ENCODE measurements around the gene TEX101. TPM values are rescaled to one million over a fixed set of nuclear protein-coding genes. Genes with fewer than 3 reads are reported as not detected.
"Not testable (repeated sequence)": the region's sequence is repeated elsewhere in the genome, so short reads cannot be mapped to it uniquely, and the experiment has no call there.

The TEX101 gene
- total RNA-seq, 1 donor from 2014 or later, result not detected

DNA sequence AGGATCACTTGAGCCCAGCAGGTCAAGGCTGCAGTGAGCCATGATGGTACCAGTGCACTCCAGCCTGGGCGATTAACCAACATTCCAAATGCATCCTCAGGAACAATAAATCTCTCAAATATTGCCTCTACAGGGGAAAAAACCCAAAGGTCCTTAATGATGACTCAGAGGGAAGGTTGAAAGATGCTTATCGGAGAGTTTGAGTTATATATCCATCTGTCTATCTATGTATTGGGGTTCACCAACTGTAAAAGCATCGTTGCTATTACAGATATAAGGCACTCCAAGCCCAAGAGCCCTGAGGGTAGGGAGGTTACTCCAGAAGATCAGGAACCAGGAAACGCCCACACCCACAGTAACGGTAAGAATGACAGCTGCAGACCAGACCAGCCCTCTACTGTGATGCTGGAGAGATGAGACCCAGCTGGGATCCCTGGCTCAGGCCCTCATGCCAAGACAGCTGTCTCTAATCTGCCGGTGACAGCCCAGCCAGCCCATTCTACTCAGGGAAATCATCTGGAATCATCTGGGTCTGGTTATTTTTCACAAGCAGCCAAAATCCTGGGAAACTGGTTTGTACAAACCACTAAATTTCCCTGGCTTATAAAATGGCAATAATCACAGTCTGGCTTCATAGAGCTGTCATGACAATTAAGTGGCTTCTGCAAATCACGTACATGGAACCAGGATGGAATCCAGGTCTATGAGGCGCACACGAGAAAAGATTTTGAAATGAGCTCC lies 23.8 kb downstream of the TEX101 start:
- H3K27ac Mint-ChIP-seq (ENCODE audit: unreplicated experiment), result no peak overlapping the region
- TF ChIP-seq, protein P1, sequence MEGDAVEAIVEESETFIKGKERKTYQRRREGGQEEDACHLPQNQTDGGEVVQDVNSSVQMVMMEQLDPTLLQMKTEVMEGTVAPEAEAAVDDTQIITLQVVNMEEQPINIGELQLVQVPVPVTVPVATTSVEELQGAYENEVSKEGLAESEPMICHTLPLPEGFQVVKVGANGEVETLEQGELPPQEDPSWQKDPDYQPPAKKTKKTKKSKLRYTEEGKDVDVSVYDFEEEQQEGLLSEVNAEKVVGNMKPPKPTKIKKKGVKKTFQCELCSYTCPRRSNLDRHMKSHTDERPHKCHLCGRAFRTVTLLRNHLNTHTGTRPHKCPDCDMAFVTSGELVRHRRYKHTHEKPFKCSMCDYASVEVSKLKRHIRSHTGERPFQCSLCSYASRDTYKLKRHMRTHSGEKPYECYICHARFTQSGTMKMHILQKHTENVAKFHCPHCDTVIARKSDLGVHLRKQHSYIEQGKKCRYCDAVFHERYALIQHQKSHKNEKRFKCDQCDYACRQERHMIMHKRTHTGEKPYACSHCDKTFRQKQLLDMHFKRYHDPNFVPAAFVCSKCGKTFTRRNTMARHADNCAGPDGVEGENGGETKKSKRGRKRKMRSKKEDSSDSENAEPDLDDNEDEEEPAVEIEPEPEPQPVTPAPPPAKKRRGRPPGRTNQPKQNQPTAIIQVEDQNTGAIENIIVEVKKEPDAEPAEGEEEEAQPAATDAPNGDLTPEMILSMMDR (IDR thresholded peaks at IDR 0.05; ENCODE audit: partially characterized antibody, unreplicated experiment), result no peak
- H3K4me1 Mint-ChIP-seq (ENCODE audit: low read depth, unreplicated experiment), result peaks cover 2% of the 10 kb centered on the region
- peaks cover 3% of the 10 kb centered on the region for H3K9me3 Mint-ChIP-seq (ENCODE audit: unreplicated experiment)
- no peak overlapping the region for H3K4me3 Mint-ChIP-seq (ENCODE audit: unreplicated experiment)
- H3K36me3 Mint-ChIP-seq (ENCODE audit: unreplicated experiment), result peaks cover 3% of the 10 kb centered on the region
- DNase-seq, result peak; percentile 38
- H3K27me3 Mint-ChIP-seq (ENCODE audit: unreplicated experiment), result peaks cover 3% of the 10 kb centered on the region

DNA sequence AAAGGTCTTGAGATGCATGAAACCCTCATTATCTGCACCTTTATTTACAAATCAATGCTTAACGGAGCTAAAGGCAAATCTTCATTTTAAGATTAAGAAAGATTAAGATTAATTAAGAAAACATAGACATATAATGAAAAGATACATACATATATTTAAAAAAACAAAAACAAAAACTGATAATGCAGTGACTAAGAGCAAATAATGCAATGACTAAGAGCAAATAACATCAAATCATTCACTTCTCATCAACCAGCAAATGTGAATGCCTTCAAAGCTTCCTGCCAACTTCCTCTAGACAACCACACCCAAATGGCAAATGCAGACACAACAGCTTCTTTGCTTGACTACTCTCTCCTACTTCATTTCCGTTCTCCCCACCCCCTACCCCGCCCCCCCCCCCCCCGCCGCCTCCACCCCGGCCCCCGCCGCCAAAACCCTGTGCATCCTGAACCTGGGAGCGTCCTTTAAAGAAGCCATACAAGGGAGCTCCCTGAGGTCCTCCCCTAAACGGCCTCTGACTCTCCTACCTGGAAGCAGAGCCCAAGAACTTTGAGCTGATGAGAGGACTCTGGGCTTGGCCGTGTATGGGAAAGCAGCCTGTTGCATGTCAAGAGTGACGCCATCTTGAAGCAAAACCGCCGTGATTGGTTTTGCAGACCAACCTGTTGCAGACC lies 24.5 kb downstream of the TEX101 start:
- no peak for DNase-seq
- H3K36me3 Mint-ChIP-seq (ENCODE audit: unreplicated experiment), result peaks cover 3% of the 10 kb centered on the region

DNA sequence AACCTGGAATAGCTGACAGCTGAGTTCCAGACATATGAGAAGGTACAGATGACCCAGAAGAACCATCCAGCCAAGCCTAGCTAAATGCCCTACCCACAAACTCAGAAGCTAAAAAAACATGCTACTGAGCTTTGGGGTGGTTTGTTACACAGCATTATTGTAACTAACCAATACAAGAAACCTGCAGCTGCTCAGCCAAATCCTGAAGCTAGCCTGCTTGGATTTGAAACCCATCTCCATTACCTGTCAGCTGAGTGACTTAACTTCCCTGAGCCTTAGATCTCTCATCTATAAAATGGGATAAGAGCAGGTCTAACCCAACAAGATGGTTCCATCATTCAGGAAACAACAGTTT lies 25.0 kb downstream of the TEX101 start:
- Mint-ChIP-seq H3K4me3 (ENCODE audit: unreplicated experiment) (no peak overlapping the region), H3K27me3 (ENCODE audit: unreplicated experiment) (peaks cover 5% of the 10 kb centered on the region), H3K36me3 (ENCODE audit: unreplicated experiment) (peaks cover 3% of the 10 kb centered on the region), H3K9me3 (ENCODE audit: unreplicated experiment) (peaks cover 3% of the 10 kb centered on the region), H3K27ac (ENCODE audit: unreplicated experiment) (no peak overlapping the region), H3K4me1 (ENCODE audit: low read depth, unreplicated experiment) (peaks cover 2% of the 10 kb centered on the region)
- TF ChIP-seq, protein P1 (IDR thresholded peaks at IDR 0.05; ENCODE audit: partially characterized antibody, unreplicated experiment), result no peak
- DNase-seq, result no peak

More for the DNA sequence above, 24.5 kb downstream of the TEX101 start:
- Mint-ChIP-seq H3K4me3 (ENCODE audit: unreplicated experiment) (no peak overlapping the region), H3K4me1 (ENCODE audit: low read depth, unreplicated experiment) (peaks cover 2% of the 10 kb centered on the region), H3K27me3 (ENCODE audit: unreplicated experiment) (peaks cover 3% of the 10 kb centered on the region), H3K9me3 (ENCODE audit: unreplicated experiment) (peaks cover 3% of the 10 kb centered on the region), H3K27ac (ENCODE audit: unreplicated experiment) (no peak overlapping the region)
- TF ChIP-seq, protein P1 (IDR thresholded peaks at IDR 0.05; ENCODE audit: partially characterized antibody, unreplicated experiment), result no peak

GRCh38 chr19:43441716-43442115 lies 27.0 kb downstream of the TEX101 start:
- no peak for DNase-seq
- H3K9me3 Mint-ChIP-seq (ENCODE audit: unreplicated experiment), result peaks cover 2% of the 10 kb centered on the region
- no peaks in the 10 kb centered on the region for H3K36me3 Mint-ChIP-seq (ENCODE audit: unreplicated experiment)
- H3K4me1 Mint-ChIP-seq (ENCODE audit: low read depth, unreplicated experiment), result peaks cover 2% of the 10 kb centered on the region
- peaks cover 6% of the 10 kb centered on the region for H3K27me3 Mint-ChIP-seq (ENCODE audit: unreplicated experiment)
- H3K27ac Mint-ChIP-seq (ENCODE audit: unreplicated experiment), result no peak overlapping the region
- H3K4me3 Mint-ChIP-seq (ENCODE audit: unreplicated experiment), result no peak overlapping the region
- TF ChIP-seq, protein P1 (IDR thresholded peaks at IDR 0.05; ENCODE audit: partially characterized antibody, unreplicated experiment), result no peak

- not testable (repeated sequence) for H3K27me3 Mint-ChIP-seq (ENCODE audit: unreplicated experiment); H3K36me3 Mint-ChIP-seq (ENCODE audit: unreplicated experiment); H3K9me3 Mint-ChIP-seq (ENCODE audit: unreplicated experiment); H3K4me3 Mint-ChIP-seq (ENCODE audit: unreplicated experiment); DNase-seq; H3K4me1 Mint-ChIP-seq (ENCODE audit: low read depth, unreplicated experiment); H3K27ac Mint-ChIP-seq (ENCODE audit: unreplicated experiment)
These were observed 29.4 kb downstream of the TEX101 start for GRCh38 chr19:43444091-43444490.

Data from glutamatergic neuron (in vitro differentiated cells).